Nephron (organoid): Measurements from ENCODE around the gene HIPK2.

Experiments used
- H3K27ac Mint-ChIP-seq, 3 experiments: 2 replicates each; pipeline ENCODE4 v1.8.0; 2020; ENCODE audit warnings: mixed read lengths in 3 of 3, mild to moderate bottlenecking in 2 of 3, moderate library complexity in 1 of 3
- H3K27me3 Mint-ChIP-seq: 2 replicates; pipeline ENCODE4 v1.8.0; 2021; ENCODE audit warnings: low read depth, mild to moderate bottlenecking, moderate library complexity, mixed read lengths
- H3K36me3 Mint-ChIP-seq: 2 replicates; pipeline ENCODE4 v1.8.0; 2020; ENCODE audit warnings: low read depth, mixed read lengths
- H3K4me1 Mint-ChIP-seq: 2 replicates; pipeline ENCODE4 v1.8.0; 2020; ENCODE audit warnings: mixed read lengths
- H3K4me3 Mint-ChIP-seq, 3 experiments: 2 replicates each; pipeline ENCODE4 v1.8.0; 2020; ENCODE audit warnings: mild to moderate bottlenecking in 3 of 3, mixed read lengths in 3 of 3, moderate library complexity in 2 of 3
- H3K9me3 Mint-ChIP-seq: 2 replicates; pipeline ENCODE4 v1.8.0; 2020; ENCODE audit warnings: mixed read lengths
- CTCF ChIP-seq, 3 experiments: fragments of 200-600 bp; sonication (generic); IDR thresholded peaks; one replicate each; pipeline ENCODE4 v1.5.0; 2021; ENCODE audit warnings: antibody characterized with exemption in 3 of 3; ENCODE audit not compliant: unreplicated experiment in 3 of 3

Gene HIPK2

GRCh38 chr7:139680676-139681462 lies 96.9 kb downstream of the HIPK2 start:
- Mint-ChIP-seq H3K4me3 (no peak overlapping the region), H3K9me3 (peaks cover 9% of the 10 kb centered on the region), H3K27me3 (no peaks in the 10 kb centered on the region), H3K4me1 (peaks cover 44% of the 10 kb centered on the region), H3K36me3 (peaks cover 72% of the 10 kb centered on the region), H3K27ac (peak overlapping the region; percentile 87 to 97 (median 88))
- TF ChIP-seq CTCF (IDR thresholded peaks at IDR 0.05; ENCODE audit: unreplicated experiment in 3 of 3) = no peak

- peaks cover 45% of the 10 kb centered on the region for H3K4me1 Mint-ChIP-seq
- H3K36me3 Mint-ChIP-seq = peaks cover 72% of the 10 kb centered on the region
- H3K9me3 Mint-ChIP-seq = peaks cover 6% of the 10 kb centered on the region
- peak overlapping the region; percentile 87 to 97 (median 88) for H3K27ac Mint-ChIP-seq
- no peaks in the 10 kb centered on the region for H3K27me3 Mint-ChIP-seq
- no peak for TF ChIP-seq CTCF (IDR thresholded peaks at IDR 0.05; ENCODE audit: unreplicated experiment in 3 of 3)
- peak overlapping the region in 1 of 3 experiments; percentile 29 for H3K4me3 Mint-ChIP-seq
Observed at GRCh38 chr7:139679731-139680594, 97.8 kb downstream of the HIPK2 start.

GRCh38 chr7:139676390-139676789 lies 101.4 kb downstream of the HIPK2 start:
- Mint-ChIP-seq H3K27me3 (no peaks in the 10 kb centered on the region), H3K36me3 (peaks cover 56% of the 10 kb centered on the region)

GRCh38 chr7:139675127-139676125 lies 102.4 kb downstream of the HIPK2 start:
- peaks cover 22% of the 10 kb centered on the region for H3K4me1 Mint-ChIP-seq
- no peaks in the 10 kb centered on the region for H3K9me3 Mint-ChIP-seq
- peaks cover 56% of the 10 kb centered on the region for H3K36me3 Mint-ChIP-seq
- H3K4me3 Mint-ChIP-seq = no peak overlapping the region
- no peaks in the 10 kb centered on the region for H3K27me3 Mint-ChIP-seq
- H3K27ac Mint-ChIP-seq = peak overlapping the region; percentile 1 to 34 (median 22)
- no peak for TF ChIP-seq CTCF (IDR thresholded peaks at IDR 0.05; ENCODE audit: unreplicated experiment in 3 of 3)

More at GRCh38 chr7:139676390-139676789, 101.4 kb downstream of the HIPK2 start:
- peak overlapping the region in 1 of 3 experiments; percentile 34 for H3K27ac Mint-ChIP-seq
- no peak for TF ChIP-seq CTCF (IDR thresholded peaks at IDR 0.05; ENCODE audit: unreplicated experiment in 3 of 3)
- no peaks in the 10 kb centered on the region for H3K9me3 Mint-ChIP-seq
- H3K4me1 Mint-ChIP-seq = peaks cover 32% of the 10 kb centered on the region
- no peak overlapping the region for H3K4me3 Mint-ChIP-seq

- H3K4me1 Mint-ChIP-seq = peaks cover 16% of the 10 kb centered on the region
- H3K27ac Mint-ChIP-seq = peak overlapping the region; percentile 1 to 34 (median 22)
- TF ChIP-seq CTCF (IDR thresholded peaks at IDR 0.05; ENCODE audit: unreplicated experiment in 3 of 3) = no peak
- H3K9me3 Mint-ChIP-seq = no peaks in the 10 kb centered on the region
- H3K36me3 Mint-ChIP-seq = peaks cover 56% of the 10 kb centered on the region
- no peaks in the 10 kb centered on the region for H3K27me3 Mint-ChIP-seq
- no peak overlapping the region for H3K4me3 Mint-ChIP-seq
Observed at GRCh38 chr7:139674752-139675126, 103.1 kb downstream of the HIPK2 start.
